Chondrocyte (in vitro differentiated cells): Measurements from ENCODE around the gene FOXN3. TPM values are rescaled to one million over a fixed set of nuclear protein-coding genes. Genes with fewer than 3 reads are reported as not detected.

Experiments used
- DNase-seq: peaks from one replicate; pipeline ENCODE4 v3.0.0; 2021; ENCODE audit warnings: mixed read lengths, low spot score
- H3K27ac Mint-ChIP-seq: one replicate; pipeline ENCODE4 v1.8.0; 2021; ENCODE audit warnings: mild to moderate bottlenecking, moderate library complexity, mixed read lengths; ENCODE audit not compliant: unreplicated experiment
- H3K27me3 Mint-ChIP-seq: 2 replicates; pipeline ENCODE4 v1.8.0; 2021; ENCODE audit warnings: low read depth, mixed read lengths
- H3K36me3 Mint-ChIP-seq: 2 replicates; pipeline ENCODE4 v1.8.0; 2021; ENCODE audit warnings: low read depth, mixed read lengths
- H3K4me1 Mint-ChIP-seq: 2 replicates; pipeline ENCODE4 v1.8.0; 2021; ENCODE audit warnings: low read depth, mild to moderate bottlenecking, mixed read lengths
- H3K4me3 Mint-ChIP-seq: one replicate; pipeline ENCODE4 v1.8.0; 2021; ENCODE audit warnings: mild to moderate bottlenecking, moderate library complexity, mixed read lengths; ENCODE audit not compliant: unreplicated experiment
- H3K9me3 Mint-ChIP-seq: 2 replicates; pipeline ENCODE4 v1.8.0; 2021; ENCODE audit warnings: low read depth, mixed read lengths
- long read RNA-seq: library from polyadenylated mRNA; stranded (forward); transcript quantifications from one replicate; pipeline ENCODE4 v2.0.0, GENCODE V29; 2021
- total RNA-seq: library from RNA; stranded (reverse); gene quantifications from 3 replicates; pipeline ENCODE4 v1.2.1, GENCODE V29; 2021
- TF ChIP-seq, protein P1 (sequence below): fragments of 200-600 bp; sonication (generic); IDR thresholded peaks from 2 replicates; pipeline ENCODE4 v1.5.0; 2021; ENCODE audit warnings: antibody characterized with exemption, mild to moderate bottlenecking, moderate library complexity

Gene FOXN3
- total RNA-seq: 129 to 161 TPM (median 155 TPM) in 3 replicates
- long read RNA-seq, transcript FOXN3-214 (6 exons, 2,692 nt): major isoform, 14 of 100 reads
- long read RNA-seq, transcript FOXN3-219 (5 exons, 2,421 nt): minor isoform, 6 of 100 reads
- long read RNA-seq, partial matches to known transcripts: 4 of 100 reads
- long read RNA-seq, other reads (novel, unspliced or antisense): 75 of 100 reads

DNA sequence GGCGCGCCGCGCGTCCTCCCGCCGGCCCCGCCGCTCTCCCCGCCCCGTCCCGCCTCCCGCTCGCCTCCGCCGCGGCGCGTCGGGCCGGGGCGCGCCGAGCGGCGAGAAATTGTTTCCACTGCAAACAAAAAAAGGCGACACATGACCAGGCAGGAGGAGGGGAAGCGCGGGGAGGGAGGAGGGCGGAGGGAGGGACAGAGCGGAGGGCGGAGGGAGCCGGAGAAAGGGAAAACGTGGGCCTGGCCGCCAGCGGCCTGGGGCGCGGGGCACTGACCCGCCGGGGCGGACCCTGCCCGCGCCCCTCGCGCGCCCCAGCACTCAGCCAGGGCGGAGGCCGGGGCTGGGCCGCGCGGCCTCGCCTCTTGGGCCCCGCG is at the start of gene FOXN3:
Gene FOXN3 (minus strand): TSS at position 143 of the 374 bp plus-strand sequence. CDS start 4,757 bp downstream, outside the sequence.
- Mint-ChIP-seq H3K36me3 (peaks cover 5% of the 10 kb centered on the region), H3K27me3 (no peaks in the 10 kb centered on the region), H3K9me3 (no peaks in the 10 kb centered on the region), H3K27ac (peak within 1 kb of the TSS; percentile 97), H3K4me3 (peak within 1 kb of the TSS; percentile 94), H3K4me1 (peaks cover 30% of the 10 kb centered on the region)
- TF ChIP-seq, protein P1, sequence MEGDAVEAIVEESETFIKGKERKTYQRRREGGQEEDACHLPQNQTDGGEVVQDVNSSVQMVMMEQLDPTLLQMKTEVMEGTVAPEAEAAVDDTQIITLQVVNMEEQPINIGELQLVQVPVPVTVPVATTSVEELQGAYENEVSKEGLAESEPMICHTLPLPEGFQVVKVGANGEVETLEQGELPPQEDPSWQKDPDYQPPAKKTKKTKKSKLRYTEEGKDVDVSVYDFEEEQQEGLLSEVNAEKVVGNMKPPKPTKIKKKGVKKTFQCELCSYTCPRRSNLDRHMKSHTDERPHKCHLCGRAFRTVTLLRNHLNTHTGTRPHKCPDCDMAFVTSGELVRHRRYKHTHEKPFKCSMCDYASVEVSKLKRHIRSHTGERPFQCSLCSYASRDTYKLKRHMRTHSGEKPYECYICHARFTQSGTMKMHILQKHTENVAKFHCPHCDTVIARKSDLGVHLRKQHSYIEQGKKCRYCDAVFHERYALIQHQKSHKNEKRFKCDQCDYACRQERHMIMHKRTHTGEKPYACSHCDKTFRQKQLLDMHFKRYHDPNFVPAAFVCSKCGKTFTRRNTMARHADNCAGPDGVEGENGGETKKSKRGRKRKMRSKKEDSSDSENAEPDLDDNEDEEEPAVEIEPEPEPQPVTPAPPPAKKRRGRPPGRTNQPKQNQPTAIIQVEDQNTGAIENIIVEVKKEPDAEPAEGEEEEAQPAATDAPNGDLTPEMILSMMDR: no peak
- DNase-seq: no peak

DNA sequence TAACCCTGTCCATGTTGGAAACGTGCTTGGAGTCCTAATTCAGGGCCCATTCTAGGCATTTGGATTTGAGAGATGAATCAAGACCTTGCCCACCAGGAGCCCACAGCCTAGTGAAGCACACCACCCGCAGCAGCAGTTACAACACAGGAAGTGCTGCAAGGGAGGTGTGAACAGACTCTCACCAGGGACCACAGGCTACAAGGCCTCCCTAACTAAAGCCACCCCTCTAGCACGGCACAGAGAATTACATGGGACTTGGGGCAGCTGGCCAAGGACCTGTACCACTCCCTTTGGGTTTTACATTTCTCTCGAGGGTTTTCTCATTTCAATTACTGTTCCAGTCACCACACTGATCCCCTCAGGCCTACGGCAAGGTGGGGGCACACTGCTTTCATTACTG is 49.5 kb upstream of the FOXN3 start:
- H3K4me1 Mint-ChIP-seq: peaks cover 25% of the 10 kb centered on the region
- H3K36me3 Mint-ChIP-seq: peaks cover 7% of the 10 kb centered on the region
- TF ChIP-seq, protein P1: no peak
- no peaks in the 10 kb centered on the region for H3K27me3 Mint-ChIP-seq
- no peak overlapping the region for H3K4me3 Mint-ChIP-seq
- H3K9me3 Mint-ChIP-seq: no peaks in the 10 kb centered on the region
- no peak for DNase-seq
- no peak overlapping the region for H3K27ac Mint-ChIP-seq

DNA sequence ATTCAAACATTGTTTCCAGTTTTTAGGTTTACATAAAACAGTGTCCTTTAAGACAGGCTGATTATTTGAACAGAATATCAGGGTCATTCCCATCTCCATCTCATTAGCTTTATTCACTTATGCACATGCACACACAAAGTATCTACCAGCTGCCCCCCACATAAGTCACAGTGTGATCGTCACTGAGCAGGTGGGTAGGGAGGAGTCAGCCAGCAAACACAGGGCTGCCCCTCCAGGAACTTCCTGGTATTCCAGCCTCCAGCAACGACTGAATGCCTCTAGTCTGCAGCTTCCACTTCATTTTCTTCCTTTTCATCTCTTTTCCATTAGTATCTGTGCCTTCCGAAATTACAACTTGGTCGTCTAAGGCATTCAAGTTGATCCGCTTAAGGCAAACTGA is 48.8 kb upstream of the FOXN3 start:
- Mint-ChIP-seq H3K4me3 (no peak overlapping the region), H3K9me3 (no peaks in the 10 kb centered on the region), H3K27me3 (no peaks in the 10 kb centered on the region), H3K4me1 (peaks cover 25% of the 10 kb centered on the region), H3K27ac (no peak overlapping the region), H3K36me3 (peaks cover 7% of the 10 kb centered on the region)
- DNase-seq: no peak
- TF ChIP-seq, protein P1: no peak

DNA sequence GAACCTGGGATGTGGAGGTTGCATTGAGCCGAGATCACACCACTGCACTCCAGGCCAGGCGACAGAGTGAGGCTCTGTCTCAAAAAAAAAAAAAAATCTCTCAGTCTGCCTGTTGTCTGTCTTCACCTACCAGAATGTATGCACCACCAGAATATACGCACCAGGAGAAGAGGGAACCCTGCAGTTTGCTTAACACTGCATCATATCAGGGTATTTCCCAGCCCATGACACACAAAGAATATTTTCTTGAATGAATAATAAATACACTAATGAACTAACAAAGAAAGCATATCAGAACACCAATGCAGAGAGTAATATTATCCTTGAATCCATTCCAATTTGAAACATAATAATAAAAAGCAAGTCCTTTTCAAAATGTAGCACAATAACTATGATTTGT is 44.2 kb upstream of the FOXN3 start:
- no peak for DNase-seq
- no peak overlapping the region for H3K4me3 Mint-ChIP-seq

DNA sequence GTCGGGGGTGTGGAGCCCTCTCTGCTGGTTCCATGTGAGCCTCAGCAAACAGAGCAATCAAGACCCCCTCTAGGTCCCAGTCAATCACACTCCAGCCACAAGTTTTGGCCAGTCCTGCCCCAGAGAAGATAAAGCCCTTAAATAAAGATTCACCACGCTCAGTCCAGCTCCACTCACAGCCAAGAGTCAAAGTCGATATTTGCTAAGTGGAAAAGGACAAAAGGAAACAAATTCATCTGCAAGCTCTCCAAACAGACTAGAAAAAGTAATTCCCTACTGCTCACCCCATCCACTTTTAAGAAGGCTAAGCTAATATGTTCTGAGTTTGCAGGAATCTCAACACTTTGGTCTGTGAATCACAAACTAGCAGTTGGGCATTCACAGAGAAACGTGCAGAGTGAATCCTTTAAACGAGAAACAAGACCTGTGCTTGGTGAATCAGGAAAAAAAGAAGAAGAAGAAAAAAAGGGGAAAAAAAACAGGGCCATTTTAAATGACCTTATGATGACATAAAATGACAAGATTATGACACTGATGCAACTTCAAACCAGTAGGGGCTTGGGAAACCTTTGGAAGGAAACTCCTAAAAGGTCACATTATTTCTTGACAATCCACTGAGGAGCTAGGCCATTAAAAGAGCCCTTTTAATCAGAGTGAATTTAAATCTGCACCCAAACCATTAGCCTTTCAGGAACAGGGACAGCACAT is 41.8 kb upstream of the FOXN3 start:
- Mint-ChIP-seq H3K27me3 (no peaks in the 10 kb centered on the region), H3K27ac (no peak overlapping the region), H3K4me3 (no peak overlapping the region), H3K4me1 (peaks cover 10% of the 10 kb centered on the region), H3K36me3 (no peaks in the 10 kb centered on the region), H3K9me3 (no peaks in the 10 kb centered on the region)
- DNase-seq: no peak
- TF ChIP-seq, protein P1: no peak

More for the DNA sequence above, 44.2 kb upstream of the FOXN3 start:
- peaks cover 7% of the 10 kb centered on the region for H3K36me3 Mint-ChIP-seq
- H3K27me3 Mint-ChIP-seq: no peaks in the 10 kb centered on the region
- H3K9me3 Mint-ChIP-seq: no peaks in the 10 kb centered on the region
- H3K27ac Mint-ChIP-seq: peak overlapping the region; percentile 64
- TF ChIP-seq, protein P1: no peak
- peaks cover 10% of the 10 kb centered on the region for H3K4me1 Mint-ChIP-seq
